HG02623 (cell line): ENCODE data around the gene NDUFAF5.
"Not testable (repeated sequence)": the region's sequence is repeated elsewhere in the genome, so short reads cannot be mapped to it uniquely, and the experiment has no call there.

Experiments used
- ATAC-seq: cut with Tn5 transposase; IDR thresholded peaks from one replicate; pipeline ENCODE4 v1.9.1; 2021; ENCODE audit warnings: moderate library complexity; ENCODE audit not compliant: unreplicated experiment

The NDUFAF5 gene, protein sequence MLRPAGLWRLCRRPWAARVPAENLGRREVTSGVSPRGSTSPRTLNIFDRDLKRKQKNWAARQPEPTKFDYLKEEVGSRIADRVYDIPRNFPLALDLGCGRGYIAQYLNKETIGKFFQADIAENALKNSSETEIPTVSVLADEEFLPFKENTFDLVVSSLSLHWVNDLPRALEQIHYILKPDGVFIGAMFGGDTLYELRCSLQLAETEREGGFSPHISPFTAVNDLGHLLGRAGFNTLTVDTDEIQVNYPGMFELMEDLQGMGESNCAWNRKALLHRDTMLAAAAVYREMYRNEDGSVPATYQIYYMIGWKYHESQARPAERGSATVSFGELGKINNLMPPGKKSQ

DNA sequence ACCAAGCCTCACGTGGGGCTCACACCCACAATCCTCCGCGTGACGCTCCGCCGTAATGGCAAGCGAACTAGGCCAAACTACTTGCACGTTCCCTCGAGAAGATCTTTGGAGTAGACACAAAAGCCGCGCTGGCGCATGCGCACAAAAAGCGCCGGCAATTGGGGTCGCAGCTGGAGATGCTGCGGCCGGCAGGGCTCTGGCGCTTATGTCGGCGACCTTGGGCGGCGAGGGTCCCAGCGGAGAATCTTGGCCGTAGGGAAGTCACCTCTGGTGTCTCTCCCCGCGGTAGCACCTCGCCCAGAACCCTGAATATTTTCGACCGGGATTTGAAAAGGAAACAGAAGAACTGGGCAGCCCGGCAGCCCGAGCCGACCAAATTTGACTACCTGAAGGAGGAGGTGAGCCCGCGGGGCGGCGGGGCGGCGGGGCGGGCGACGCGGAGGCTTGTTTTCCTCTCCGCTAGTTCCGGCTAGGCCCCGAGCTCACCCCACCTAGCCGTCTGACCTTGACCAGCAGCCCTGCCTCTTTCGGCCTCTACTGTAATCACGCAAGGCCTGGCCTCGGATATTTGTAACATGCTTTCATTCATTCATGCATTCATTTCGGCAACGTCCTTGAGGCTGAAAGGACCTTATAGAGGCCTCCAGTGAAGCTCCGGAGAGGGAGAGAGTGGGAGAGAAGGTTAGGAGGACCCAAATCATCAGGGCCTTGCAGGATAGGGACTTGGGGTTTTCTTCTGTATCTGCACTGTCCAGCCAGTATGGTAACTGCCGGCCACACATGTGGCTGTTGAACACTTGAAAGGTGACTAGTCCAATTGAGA is at the start of gene NDUFAF5, which contains the start of gene ESF1:
TSS of gene NDUFAF5 (plus strand) at position 136 of the 823 bp plus-strand sequence. CDS start at position 177, 41 bp downstream.
TSS of gene ESF1 (minus strand) at position 27 of the 823 bp plus-strand sequence. CDS start 1,779 bp downstream, outside the sequence.
- peak; percentile 97 for ATAC-seq

DNA sequence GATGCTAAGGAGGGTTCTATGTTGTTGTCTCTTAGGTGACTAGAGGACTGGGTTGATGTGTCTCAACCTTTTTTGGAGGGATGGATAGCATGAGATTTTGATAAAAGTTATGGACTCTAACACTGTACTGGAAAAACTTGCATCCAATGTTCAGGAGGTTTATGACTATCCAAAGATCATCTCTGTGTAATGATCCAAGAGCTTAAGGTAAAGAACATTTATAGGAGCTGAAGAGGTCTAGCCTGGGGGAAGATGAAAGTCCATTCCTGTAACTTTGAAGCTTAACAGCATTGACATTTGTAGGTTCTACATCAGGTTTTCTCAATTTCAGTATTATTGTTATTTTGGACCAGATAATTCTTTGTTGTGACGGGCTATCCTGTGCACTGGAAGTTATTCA is 49.0 kb upstream of the NDUFAF5 start:
- no peak for ATAC-seq

DNA sequence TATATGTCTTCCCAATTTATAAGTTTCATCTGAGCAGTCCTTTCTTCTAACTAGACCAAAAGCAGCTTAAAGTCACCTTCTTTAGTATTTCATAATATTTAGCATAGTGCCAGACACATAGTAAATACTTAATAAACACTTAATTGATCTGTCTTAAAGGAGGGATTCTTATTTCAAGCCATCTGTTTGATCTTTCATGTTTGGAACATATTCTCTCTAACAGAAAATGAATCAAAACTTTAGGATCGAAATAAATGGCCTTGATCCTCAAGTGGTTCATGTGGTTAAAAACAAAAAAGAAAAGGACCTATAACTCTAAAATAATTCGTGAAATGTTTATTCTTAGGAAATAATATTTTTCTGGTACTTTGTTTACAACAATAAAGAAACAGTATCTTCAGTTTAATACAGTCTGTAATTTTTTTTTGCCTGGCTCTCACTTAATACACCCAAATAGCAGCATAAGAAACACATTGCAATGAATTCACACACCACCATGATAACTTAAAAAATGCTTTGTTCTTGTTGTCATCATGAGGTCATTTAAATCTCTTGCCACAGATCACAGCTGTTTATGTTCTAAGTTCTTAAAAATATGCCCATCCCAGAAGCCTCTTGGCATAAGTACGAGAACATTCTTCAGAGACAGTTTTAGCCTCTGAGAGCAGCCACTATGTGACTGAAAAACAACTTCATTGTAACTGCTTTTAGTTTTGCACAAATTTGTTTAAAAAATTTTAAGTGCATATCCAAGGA is 48.2 kb upstream of the NDUFAF5 start:
- no peak for ATAC-seq

DNA sequence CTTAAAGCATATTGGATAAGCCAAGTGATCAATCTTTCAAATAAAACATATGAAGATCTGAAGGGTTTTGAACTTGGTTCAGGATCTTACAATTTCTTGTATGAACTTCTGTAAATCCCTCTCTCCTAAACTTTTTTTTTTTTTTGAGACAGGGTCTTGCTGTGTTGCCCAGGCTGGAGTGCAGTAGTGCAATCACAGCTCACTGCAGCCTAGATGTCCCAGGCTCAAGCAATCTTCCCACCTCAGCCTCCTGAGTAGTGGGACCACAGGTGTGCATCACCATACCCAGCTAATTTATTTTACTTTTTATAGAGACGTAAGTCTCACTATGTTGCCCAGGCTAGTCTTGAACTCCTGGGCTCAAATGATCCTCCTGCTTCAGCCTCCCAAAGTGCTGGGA is 46.6 kb upstream of the NDUFAF5 start:
- not testable (repeated sequence) for ATAC-seq

DNA sequence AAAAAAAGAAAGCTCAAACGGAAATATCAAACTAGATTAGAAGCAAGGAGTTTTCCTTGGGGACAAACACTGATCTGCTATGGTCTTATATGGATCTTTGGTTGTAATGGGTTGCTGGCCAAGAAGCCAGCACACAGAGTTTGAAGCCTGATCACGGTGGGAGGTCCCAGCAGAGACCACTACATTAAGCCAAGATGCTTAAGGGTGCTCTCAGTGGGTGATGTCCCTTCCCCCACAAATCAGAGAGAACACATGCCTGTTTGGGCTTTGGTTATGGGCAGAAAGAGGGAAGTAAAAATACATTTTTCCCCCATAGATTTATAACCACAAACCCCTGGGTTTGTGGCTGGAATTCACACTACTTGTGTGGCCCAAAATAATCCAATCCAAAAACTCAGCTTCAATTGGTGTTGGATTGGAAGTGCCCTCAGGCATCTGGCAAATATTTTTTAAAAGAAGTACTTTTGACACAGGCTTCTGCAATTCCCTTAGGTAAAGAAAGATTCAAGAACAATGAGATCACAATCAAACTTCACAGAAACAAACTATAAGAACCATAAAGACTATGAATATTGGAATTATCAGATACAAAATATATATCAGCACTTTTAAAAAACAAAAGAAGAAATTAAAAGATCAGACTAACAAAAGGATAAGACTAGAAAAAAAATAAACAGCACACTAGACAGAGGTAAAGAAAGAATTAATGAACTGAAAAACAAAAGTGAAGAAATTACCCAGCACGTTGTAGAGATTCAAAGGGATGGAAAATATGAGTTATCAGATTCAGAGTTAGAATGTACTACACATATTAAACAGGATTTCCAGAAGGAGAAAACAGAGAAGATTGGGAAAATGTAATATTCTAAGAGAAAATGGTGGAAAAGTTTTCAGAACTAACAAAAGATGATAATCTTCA is 44.8 kb upstream of the NDUFAF5 start:
- ATAC-seq: no peak

DNA sequence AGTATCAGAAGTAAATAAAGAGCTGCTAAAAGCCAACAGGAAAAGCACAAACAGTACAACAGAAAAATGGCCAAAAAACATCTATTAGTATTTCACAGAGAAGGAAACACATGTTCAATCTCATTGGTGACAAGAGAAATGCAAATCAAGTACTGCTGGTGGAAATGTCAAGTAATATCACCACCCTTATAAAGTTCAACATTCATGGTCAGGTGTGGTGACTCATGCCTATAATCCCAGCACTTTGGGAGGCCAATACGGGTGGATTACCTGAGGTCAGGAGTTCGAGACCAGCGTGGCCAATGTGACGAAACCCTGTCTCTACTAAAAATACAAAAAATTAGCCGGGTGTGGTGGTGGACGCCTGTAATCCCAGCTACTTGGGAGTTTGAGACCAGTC is 42.9 kb upstream of the NDUFAF5 start:
- no peak for ATAC-seq

DNA sequence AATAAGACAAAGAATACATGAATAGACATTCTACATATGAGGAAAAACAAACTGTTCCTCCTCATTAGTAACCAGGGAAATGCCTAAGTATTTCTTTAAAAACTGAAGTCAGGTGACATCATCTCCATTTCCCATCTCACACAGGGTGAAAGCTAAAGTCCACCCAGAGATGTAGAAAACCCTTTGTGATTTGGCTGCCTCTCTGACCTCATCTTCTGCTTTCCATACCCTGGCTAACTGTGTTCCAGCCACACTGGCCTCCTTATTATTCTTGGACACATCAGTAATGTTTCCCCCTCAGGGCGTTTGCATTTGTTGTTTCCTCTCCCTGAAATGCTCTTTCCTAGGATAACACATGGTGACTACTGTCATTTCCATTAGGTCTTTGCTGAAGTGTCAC is 40.5 kb upstream of the NDUFAF5 start:
- ATAC-seq: no peak

DNA sequence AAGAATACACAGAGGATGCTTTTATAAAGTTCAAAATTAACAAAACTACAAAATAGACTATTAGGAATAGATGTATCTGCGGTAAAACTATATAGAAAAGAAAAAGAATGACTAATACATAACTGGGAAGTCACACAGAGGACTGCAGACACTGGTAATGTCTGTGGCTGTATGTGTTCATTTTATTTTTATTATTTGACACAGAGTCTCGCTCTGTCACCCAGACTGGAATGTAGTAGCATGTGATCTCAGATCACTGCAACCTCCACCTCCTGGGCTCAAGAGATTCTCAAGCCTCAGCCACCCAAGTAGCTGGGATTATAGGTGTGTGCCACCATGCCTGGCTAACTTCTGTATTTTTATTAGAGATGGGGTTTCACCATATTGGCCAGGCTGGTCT is 39.0 kb upstream of the NDUFAF5 start:
- no peak for ATAC-seq

DNA sequence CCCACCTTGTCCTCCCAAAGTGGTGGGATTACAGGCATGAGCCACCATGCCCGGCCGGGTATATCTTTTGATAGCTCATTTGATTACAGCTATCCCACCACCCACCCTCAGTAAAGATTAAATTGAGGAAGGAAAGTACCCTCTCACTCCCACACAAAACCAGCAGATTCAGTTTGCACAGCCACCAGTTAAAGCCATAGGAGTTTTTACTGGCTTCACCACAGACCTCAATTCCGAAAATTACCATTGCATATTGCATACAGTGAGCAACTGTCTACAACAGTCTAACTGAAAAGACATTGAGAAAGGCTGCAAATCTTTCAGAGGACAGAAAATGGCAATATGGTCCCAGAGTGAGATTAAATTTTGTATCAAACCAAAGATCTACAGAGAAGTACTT is 35.0 kb upstream of the NDUFAF5 start:
- no peak for ATAC-seq

DNA sequence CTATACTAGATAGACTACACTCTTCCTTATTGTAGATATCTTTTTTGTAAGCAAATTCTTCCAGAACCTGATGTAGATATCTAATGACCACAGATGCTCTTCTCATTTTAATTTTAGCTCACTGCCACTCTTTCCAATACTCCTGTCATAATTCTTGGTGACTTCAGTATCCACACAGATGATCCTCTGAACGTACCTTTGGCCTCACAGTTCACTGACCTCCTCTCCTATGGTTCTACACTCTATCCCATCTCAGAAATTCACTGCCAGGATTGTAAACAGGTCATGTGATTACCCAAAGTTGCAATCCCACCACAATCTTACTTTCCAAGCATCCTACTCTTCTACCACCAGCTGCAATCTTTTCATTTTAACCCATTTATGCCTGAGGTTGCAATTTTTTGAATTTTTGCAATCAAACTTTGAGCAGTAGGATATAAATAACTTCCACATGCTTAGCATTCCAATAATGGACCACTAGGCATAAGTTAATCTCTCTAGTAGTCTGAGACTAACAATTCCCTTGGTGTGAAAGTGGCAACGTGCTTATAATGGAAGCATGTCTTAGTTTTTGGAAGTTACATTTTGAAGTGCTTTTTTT is 31.3 kb upstream of the NDUFAF5 start:
- no peak for ATAC-seq

DNA sequence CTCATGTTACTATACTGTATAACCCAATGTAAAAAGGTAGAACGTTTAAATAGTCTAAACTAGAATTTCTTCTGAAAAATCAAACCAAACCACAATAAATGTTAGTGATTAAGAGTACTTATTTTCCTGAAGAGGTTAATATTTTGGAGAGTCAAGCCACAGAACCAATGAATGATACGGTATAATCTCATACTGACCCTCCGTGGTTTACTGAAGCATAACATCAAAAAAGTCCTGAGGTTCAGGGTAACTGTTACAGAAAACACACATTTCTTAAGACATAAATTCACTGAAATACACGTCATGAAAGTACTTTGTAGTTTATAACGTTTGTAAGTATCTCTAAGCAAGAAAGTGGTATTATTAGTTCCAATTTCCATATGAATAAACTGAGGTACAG is 29.0 kb upstream of the NDUFAF5 start:
- no peak for ATAC-seq

DNA sequence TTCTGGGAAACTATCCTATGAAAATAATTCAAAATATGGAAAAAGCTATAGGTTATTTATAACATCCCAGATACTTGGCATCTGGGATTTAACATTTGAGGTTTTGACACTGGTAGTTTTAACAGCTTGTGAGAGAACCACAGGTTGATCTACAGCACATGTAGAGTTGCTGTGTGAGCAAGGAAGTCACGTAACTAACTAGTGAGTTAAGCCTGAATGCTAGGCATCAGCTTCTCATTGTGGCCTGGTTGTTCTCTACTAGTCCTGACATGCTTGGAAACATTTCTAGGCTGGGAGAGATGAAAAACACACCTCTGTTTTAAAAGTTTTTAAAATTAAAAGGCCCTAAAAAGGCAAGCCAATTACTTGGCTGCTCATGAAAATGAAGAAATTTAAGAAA is 28.3 kb upstream of the NDUFAF5 start:
- no peak for ATAC-seq

DNA sequence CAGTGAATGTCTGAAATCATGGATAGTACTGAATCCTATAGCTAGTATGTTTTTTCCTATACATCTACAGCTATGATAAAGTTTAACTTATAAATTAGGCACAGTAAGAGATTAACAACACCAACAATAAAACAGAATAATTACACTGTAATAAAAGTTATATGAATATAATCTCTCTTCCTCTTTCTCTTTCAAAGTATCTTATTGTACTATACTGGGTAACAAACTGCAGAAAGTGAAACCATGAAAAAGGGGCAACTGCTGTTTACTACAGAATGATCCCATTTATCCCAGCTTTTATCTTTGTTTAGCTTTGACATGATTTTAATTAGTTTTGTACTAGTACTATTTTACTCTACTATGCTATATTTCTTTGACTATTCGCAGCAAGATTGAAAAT is 25.9 kb upstream of the NDUFAF5 start:
- ATAC-seq: no peak

DNA sequence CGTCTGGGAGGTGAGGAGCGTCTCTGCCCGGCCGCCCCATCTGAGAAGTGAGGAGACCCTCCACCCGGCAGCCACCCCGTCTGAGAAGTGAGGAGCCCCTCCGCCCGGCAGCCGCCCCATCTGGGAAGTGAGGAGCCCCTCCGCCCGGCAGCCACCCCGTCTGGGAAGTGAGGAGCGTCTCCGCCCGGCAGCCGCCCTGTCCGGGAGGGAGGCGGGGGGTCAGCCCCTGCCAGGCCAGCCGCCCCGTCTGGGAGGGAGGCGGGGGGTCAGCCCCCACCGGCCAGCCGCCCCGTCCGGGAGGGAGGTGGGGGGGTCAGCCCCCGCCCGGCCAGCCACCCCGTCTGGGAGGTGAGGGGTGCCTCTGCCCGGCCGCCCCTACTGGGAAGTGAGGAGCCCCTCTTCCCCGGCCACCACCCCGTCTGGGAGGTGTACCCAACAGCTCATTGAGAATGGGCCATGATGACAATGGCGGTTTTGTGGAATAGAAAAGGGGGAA is 24.3 kb upstream of the NDUFAF5 start:
- not testable (repeated sequence) for ATAC-seq

DNA sequence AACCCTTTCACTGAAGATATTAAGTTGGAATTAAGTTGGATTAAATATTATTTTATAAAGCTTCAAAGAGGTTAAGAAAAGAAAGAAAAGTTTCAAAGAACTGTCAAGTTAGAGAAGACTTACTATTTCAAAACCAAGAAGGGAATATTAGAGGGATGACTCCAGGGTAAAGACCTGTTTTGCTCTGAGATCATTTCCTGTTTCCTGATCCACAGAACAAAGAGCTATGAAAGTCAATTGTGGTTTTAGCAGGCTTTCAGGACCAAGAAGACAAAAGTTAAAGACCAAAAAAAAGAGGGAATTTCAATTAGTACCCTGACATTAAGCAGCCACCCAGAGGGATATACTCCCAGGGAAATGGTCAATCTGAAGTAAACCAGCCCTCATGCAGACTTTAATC is 19.5 kb upstream of the NDUFAF5 start:
- no peak for ATAC-seq

DNA sequence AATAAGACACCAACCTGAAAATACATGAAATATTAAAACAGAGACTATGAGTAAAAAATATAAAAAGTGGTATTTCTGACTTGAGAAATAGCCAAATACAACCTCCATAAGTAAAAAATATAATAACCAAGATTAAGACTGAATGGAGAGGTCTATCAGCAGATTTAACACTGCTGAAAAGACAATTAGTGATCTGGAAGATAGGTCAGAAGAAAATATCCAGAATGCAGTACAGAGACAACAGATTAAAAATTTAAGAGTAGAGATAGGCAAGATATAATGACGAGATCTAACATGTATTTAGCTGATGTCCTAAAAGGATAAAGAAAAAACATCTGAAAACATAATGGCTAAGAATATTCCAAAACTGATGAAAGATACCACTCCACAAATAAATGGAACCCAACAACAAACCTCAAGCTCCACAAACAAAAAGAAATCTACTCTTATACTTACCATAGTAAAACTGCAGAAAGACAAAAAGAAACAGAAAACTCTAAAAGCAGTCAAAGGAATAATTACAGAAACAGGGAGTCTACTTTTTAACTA is 18.9 kb upstream of the NDUFAF5 start:
- ATAC-seq: no peak

DNA sequence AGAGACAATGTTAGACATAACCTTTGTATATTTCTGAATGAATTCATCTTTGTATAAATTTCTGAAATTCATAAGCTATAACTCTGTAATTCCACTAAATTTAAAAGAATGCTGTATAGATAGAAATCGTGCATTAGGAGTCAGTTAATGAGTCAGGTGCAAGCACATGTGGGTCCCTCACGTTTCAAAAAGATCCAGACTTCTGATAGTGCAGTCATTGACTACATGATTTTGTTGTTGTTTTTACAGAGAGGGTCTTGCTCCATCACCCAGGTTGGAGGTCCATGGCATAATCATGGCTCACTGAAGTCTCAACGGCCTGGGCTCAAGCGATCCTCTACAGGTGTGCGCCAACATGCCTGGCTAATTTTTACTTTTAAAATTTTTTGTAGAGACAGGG is 14.7 kb upstream of the NDUFAF5 start:
- no peak for ATAC-seq

DNA sequence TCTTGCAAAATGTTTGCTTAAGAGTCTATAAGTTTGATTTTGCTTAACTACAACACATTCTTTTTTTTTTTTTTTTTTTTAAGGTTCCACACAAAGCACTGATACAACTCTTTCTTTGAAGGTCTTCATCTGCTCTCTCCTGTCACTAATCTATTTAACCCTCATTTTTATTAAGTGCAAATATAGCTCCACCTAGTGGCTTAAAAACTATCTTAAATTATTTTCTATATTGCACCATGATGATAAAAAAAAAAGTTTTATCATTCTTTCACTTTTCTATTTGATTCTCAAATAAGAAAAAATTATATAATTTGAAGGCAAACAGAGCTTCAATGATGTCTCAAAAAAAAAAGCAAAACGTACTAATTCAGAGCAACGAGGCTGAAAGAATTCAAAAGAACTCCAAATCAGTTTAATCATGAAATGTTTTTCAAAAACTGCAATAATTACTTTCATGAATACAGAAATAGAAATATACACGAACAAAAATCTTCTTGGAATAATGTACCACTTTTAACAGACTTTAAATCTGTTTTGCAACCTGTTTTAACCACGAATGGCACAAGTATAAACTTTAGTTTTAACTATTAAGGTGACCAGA is 12.9 kb upstream of the NDUFAF5 start:
- no peak for ATAC-seq

DNA sequence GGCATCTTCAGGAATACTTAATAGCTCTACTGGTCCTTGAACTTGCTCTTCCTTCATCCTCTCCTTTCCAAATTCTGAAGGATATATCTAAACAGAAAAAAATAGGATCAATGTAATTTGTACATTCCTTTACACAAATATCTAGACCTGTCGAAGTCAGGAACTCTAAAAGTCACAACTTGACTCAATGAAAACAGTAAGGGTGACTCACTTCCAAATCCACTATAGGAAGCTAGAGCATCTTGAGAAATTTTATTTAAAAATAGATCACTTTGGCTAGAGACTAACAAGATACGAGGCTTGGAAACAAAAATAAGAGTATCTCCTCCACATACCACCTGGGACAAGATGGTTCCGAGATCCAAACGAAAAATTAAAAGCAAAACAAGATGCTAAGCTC is 12.3 kb upstream of the NDUFAF5 start:
- ATAC-seq: no peak
